ENCODE results near the gene RNF113A. TPM values are rescaled to one million over a fixed set of nuclear protein-coding genes. Genes with fewer than 3 reads are reported as not detected.
"Not testable (repeated sequence)": the region's sequence is repeated elsewhere in the genome, so short reads cannot be mapped to it uniquely, and the experiment has no call there.

RNF113A gene
- total RNA-seq, 1 experiment from 2014 or later, result 30.3 TPM

GRCh38 chrX:119852382-119853353, 18.9 kb downstream of the RNF113A start, which contains the start of gene UPF3B:
UPF3B (minus strand) TSS chrX:119852963; CDS start chrX:119852928, 35 bp downstream.
- peak; percentile 99 for DNase-seq (ENCODE audit: extremely low read depth, low read depth)

GRCh38 chrX:119833905-119834304, 37.6 kb downstream of the RNF113A start:
- no peak for DNase-seq (ENCODE audit: extremely low read depth, low read depth)

DNA sequence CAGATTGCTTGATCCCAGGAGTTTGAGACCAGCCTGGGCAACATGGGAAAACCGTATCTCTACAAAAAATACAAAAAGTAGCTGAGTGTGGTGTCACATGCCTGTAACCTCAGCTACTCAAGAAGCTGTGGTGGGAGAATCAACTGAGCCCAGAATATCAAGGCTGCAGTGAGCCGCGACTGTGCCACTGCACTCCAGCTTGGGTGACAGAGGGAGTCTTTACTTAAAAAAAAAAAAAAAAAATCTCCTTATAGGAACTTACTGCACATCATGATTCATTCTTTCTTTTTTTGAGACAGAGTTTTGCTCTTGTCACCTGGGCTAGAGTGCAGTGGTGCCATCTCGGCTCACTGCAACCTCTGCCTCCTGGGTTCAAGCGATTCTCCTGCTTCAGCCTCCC, 43.1 kb downstream of the RNF113A start:
- DNase-seq (ENCODE audit: extremely low read depth, low read depth), result no peak

DNA sequence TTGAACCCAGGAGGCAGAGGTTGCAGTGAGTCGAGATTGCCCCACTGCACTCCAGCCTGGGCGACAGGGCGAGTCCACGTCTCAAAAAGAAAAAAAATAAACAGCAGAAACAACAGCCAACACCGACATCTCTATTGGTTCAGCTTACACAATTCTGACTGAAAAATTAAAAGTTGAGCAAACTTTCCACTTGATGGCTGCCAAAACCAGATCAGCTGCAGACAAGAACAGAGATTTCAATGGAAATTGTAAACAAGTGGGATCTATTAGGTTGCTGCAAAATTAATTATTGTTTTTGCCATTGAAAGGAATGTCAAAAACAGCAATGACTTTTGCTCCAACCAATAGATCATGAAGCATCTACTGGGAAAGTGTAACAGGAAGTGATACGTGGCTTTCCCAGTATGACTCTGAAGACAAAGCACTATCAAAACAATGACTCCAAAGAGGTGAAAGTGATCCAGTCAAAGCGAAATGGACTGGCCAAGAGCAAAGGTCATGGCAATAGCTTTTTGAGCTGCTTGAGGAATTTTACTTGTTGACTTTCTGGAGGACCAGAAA, 45.1 kb downstream of the RNF113A start:
- DNase-seq (ENCODE audit: extremely low read depth, low read depth), result no peak

DNA sequence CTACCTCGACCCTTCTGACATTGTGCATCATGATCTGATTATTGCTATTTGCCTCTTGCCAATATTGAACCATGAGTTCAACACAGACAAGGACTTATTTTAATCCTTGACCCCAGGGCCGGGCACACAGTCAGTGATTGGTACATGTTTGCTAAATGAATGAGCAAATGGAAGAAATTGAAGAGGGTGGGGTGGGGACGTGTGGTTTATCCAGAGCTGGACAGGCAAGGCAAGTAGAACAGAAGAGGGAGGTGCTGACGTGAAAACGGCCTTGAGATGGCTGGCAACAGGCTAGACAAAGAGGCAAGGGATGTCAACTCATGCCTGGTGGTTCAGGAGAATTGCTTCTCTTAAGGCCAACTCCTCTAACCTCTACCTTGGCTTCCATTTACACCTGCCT, 47.3 kb downstream of the RNF113A start:
- DNase-seq (ENCODE audit: extremely low read depth, low read depth), result not testable (repeated sequence)

- not testable (repeated sequence) for DNase-seq (ENCODE audit: extremely low read depth, low read depth)
Observed at GRCh38 chrX:119821703-119822102, 49.8 kb downstream of the RNF113A start.

Other genes with a start within 250 kb of the RNF113A start
- gene SEPTIN6, start 178.6 kb downstream of the RNF113A start, total RNA-seq (2014; rRNA removed; shearing (Covaris generic)), result 7.0 and 8.9 TPM in 2 replicates
- gene SOWAHD, start 113.1 kb downstream of the RNF113A start, total RNA-seq (2014; rRNA removed; shearing (Covaris generic)), result not detected in 2 replicates
- gene RPL39, start 80.1 kb downstream of the RNF113A start, total RNA-seq (2014; rRNA removed; shearing (Covaris generic)), result 6,322 and 6,424 TPM in 2 replicates
- gene UPF3B, start 18.8 kb downstream of the RNF113A start, total RNA-seq (2014; rRNA removed; shearing (Covaris generic)), result 6.6 and 11.6 TPM in 2 replicates
- 194 and 198 TPM in 2 replicates for gene NDUFA1, start 99 bp upstream of the RNF113A start, total RNA-seq (2014; rRNA removed; shearing (Covaris generic))
- gene AKAP14, start 24.2 kb upstream of the RNF113A start, total RNA-seq (2014; rRNA removed; shearing (Covaris generic)), result not detected in 2 replicates
- gene NKAP, start 72.0 kb upstream of the RNF113A start, total RNA-seq (2014; rRNA removed; shearing (Covaris generic)), result 16.4 and 17.3 TPM in 2 replicates
- gene RHOXF2B, start 206.0 kb upstream of the RNF113A start, total RNA-seq (2014; rRNA removed; shearing (Covaris generic)), result 0.23 TPM in 1 of 2 replicates, not detected in the other
- not detected in 2 replicates for gene RHOXF1, start 244.2 kb upstream of the RNF113A start, total RNA-seq (2014; rRNA removed; shearing (Covaris generic))

Measured in NCI-H460 (cell line).